ENCODE measurements around the gene TNP2.

Gene TNP2

DNA sequence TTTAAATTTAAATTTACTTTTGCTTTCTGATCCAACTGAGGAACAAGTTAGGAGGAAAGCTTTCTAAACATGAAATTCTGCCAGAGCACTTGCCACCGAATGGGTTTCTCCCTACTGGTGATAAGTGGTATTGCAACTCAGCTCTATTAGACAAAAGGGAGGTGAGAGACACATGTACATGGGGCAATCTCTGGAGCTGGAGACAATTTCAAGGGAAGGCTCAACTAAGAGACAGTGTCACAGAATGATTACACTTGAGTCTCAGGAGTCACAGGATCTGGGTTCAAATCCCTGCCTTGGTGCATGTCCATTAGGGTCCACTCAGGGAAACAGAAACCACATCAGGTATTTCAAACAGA is 50.5 kb downstream of the TNP2 start:
- no peak for DNase-seq (ENCODE audit: low spot score)

Measured in pons (tissue), 1 donor.